Stimulated activated CD8-positive, alpha-beta memory T cell treated with anti-CD3 and anti-CD28 coated beads, Interleukin-2, amount 100 ng/mL, for 1 hour (primary cell): Measurements from ENCODE around the gene NT5DC2.
"Not testable (repeated sequence)": the region's sequence is repeated elsewhere in the genome, so short reads cannot be mapped to it uniquely, and the experiment has no call there.

ENCODE experiments used
- DNase-seq, 2 donors: peaks; one replicate each; pipeline ENCODE4 v3.0.0-alpha.2; 2020; ENCODE audit warnings: low read depth in 2 of 2

The NT5DC2 gene

DNA sequence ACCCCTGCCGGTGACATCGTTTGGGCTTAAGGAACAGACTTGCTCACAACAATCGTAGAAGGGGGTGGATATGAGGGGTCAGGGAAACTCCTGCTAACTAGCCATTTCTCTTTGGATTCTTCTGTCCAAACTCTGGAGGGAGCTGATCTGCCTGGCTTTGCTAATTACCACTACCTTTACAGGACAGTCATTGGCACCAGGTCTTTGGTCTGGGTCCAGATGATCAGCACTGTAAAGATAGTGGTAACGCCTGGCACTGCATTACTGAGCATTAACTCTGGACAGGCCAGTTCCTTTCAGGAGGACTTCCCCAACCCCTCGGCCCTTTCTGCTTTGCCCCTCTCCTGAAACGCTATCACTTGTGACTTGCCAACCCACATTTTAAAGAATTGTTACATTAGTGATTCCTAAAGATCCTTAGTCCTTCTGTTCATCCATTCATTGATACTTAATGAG is 3.5 kb upstream of the NT5DC2 start:
- DNase-seq = no peak

DNA sequence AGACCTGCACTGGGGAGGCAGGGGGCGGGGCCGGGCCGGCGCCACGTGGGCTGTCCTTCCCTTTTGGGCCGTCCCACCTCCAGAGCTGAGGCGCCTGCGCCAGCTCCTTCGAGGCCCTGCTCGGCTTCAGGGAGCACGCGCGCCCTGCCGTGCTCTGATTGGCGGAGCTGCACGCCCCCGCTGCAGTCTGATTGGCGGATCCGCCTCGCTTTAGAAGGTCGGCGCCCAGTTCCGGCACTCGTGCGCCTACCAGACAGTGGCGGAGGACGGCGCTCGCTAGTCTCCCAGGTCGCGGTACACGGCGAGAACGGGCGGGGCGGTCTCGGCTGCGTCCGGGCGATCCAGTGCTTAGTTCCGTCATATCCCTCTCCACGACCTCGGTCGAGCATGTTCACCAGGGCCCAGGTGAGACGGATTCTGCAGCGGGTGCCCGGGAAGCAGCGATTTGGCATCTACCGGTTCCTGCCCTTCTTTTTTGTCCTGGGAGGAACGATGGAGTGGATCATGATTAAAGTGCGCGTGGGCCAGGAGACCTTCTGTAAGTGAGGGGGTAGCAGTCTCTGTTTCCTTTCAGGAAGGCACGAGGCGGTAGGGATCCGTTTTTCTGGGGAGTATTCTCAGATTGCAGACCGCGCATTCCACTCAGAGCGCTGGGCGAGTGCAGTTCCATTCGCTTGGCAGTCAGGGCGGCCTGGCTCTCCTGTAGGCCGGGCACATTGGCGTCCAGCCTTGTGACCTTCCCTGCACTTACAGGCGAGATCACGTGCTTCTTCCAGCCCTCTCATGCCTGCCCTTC is 2.9 kb upstream of the NT5DC2 start, which contains the start of gene UQCC5:
TSS of gene UQCC5 (plus strand) at position 237 of the 796 bp plus-strand sequence. CDS start at position 388, 151 bp downstream.
- DNase-seq = peak; percentile 92 to 93

DNA sequence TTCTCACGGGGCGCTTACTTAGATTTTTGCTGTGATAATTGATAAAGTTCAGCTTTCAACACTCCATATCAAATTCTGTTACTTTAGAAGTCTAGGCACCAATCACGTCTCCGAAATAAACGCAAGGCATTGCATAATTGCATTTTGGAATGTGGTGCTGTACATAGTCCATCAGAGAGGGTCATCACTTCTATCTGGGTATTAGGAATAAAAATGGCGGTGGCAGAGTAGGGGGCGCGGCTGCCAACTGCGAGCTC is 2.4 kb upstream of the NT5DC2 start:
- no peak for DNase-seq

DNA sequence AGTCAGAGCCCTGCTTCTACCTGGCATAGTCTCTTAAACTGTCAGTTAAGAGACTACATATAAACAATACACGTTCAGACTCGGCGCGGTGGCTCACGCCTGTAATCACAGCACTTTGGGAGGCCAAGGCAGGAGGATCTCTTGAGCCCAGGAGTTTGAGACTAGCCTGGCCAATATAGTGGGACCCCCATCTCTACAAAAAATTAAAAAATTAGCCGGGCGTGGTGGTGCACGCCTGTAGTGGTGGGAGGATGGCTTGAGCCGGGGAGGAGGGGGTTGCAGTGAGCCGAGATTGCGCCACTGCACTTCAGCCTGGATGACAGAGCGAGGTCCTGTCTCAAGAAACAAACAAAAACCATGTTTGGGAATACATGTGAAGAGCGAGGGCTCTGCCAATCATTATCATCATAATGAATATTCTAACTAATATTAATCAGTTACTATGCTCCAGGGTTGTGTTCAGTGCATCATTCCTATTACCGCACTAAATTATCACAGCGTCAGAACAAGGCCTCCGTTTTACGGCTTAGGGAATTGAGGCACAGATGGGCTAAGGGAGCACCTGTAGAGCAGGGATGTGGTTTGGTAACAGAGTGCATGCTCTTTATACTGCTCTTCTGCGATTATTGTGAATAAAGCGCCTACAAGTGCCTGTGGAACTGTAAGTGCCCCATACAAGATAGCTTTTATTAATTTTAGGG is 1.9 kb upstream of the NT5DC2 start:
- no peak for DNase-seq

DNA sequence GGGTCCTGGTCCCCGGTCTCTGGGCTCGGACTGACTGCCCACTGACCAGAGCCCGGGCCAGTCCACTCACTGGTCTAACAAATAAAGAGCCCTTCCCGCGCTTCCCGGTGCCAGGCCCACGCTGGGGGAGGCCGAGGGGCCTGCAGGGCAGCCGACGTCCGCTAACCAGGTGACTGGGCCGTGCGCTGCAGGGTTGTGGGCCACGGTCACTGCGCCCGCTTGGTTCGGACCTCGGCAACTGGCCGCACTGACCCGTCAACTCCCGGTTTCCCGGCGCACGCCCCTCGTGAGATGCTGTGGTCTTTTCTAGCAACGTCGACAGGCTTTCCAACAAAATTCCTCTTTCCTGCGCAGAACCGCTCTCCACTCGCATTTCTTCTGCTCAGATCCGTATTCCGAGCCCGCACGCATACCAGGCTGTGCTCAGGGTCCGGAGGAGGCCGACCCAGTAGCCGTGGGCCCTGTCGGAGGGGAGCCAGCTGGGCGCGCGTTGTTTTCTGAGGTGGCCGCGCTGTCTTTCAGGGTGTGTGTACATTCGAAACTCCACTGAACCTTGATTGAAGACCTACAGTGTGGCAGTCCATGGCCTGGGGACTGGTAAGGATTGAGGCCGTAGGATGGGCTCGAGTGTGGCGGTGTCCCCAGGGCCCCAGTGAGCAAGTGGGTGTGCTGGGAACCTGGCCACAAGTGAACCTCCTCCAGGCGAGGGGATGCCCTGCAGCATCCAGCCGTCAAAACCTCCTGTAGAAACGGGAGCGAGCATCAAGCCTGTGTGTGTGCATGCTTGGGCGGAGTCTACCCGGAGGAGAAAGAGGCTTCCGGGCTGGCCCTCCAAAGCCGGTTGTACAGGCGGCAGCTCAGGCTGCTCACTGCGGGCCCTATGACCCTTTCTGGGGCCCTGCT is 875 bp upstream of the NT5DC2 start:
- DNase-seq = no peak

DNA sequence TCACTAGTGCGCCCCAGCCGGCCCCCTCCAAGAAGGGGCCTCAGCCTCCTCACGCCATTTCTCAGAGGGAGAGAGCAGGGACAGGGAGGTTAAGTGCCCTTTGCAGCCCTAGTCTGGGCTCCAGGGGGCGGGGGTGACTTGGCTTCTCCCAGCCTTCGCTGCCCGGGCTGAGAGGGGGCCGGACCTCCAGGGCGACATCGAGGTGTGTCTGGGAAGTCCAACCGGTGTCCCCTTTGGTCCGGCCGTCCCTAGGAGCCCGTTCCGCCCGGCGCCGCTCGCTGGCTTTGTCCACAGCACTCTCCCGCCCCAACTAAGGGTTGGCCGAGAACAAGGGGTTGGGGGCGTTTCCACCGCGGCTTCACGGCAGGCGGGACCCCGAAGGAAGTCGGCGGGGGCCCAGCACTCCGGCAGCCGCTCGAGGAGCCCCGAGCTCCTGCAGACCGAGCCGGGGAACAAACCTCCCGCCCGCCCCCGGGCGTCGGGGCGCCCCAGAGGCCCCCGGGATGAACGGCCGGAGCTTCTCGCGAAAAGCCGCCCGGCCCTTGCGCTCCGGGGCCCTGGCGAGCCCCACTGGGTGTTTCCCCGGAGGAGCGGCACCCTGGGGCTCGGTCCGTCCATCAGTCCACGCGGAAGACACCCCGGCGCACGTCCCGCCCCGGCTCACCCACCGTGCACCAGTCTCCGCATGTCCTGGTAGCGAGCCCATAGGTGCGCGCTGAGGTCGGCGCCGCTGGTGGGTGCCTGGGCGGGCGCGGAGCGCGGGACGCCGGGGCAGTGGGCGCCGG is 627 bp downstream of the NT5DC2 start:
- no peak for DNase-seq

DNA sequence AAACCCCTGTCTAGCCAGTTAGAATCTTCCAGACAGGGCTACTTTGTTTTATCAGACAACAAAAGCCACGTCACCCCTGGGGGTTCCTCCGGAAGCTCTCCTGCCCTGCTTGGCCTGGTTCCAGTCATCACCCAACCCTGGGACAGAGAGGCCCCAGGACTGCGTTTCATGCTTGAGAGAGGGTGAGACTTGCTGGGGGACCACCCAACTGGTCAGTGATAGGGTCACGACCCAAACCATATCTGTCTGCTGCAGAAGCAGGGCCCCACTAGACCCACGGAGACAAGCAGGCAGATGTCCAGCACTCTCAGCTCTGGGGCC is 1.2 kb downstream of the NT5DC2 start:
- DNase-seq = no peak

DNA sequence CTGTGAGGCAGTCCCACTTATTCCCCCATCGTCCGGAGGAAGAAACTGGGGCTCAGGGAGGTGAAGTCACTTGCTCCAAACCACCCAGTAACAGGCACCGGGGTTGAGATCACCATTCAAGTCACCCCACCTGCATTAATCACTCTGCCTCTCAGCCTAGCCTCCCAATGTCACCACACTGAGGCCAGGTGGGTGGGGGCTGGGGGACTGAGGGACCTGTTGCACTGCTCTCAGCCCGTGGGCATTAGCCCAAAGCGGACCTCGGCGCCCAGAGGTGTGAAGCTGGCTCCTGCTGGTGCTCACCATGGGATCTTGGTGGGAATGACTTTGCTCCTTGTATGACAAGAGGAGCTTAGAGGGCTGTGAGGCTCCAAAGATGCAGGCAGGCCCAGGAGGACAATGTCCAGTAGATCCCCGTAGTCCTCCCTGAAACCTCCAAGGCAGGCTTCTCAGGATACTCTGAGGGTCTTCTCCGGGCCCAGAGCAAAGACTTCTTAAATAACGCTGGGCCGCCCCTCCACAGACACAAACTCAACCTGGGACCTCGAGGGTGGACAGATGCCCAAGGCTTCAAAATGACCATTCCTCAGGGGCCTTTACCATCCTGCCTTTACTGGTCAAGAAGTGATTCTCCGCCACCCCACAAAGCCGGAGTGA is 1.7 kb downstream of the NT5DC2 start:
- no peak for DNase-seq

DNA sequence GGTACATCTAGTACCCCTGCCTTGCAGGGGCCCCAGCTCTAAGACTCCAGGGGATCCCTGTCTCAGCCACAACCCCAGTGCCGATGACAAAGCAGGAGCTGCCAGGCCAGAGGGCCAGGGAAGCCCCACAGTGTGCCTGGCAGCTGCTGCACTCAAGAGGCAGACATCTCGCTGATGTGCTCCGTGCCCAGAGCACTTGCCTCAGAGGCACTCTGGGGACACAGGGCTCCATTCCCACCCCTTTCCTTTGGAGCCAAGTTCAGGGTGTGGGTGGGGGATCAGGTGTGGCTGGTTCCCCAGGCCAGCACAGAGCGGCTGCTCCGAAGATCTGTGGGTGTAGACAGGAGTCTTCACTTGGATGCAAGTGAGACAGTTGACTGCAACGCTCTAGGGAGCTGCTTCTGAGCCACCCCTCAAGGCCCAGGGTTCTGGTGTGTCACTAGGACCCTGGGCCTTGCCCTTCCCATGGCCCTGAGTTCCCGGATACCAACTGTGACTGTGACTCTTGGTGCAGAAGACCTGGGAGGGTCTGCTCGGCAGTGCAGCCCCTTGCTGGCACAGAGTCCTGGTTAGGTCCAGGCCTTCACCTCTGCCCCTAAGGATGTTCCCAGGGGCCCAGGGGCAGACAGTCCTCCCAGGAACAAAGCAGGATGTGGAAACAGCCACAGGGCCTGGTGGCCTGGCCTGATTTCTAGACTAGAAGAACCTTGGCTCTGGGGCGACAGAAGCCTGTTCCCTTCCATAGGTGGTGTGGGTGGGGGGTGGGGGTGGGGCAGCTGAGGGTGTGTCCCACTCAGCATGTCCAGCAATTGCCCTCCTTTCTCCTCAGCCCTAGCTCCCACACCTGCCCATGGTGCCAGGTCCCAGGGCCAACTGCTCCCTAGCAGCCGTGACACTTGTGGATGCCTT is 2.5 kb downstream of the NT5DC2 start:
- DNase-seq = no peak

DNA sequence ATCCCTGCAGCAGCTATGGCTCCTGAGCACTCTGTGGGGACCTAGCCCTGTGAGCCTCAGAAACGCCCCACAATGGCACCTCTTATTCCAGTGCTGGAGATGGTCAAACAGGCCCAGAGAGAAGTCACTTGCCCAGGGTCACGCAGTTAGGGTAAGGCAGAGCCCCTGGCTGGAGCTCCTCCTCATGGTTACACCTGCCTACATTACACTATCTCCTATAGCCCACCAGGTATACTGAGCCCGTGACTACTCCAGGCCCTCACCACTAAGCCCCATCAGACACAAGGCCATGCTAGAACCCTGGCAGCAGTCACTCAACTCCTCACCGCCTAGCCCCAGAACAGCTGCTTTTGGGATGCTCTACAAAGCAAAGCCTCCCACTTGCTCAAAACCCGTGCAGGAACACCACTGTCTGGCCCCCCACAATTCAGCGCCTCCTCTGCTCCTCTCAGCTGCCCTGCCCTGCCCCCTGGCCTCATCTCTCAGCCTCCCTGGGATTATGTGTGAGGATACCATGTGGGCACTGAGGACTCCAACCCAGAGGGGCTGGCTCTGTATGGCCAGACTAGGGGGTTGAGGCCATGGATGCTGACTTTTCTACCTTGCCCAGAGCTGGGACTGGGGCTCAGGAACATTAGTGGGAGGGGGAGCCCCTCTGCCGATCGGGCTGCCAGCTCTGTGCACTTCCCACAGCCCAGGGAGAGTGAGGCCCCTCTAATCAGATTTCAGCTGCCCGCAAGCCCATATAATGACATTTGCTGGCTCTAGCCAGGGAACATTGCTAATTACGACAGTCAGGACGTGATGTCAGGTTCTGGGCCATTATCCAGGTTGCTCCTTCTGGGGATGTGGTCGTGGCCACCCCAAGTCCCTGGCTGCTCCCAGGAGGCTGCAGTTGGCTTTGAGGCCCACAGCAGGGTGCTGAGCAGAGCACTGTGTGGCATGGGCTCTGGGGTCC is 4.0 kb downstream of the NT5DC2 start:
- no peak for DNase-seq

DNA sequence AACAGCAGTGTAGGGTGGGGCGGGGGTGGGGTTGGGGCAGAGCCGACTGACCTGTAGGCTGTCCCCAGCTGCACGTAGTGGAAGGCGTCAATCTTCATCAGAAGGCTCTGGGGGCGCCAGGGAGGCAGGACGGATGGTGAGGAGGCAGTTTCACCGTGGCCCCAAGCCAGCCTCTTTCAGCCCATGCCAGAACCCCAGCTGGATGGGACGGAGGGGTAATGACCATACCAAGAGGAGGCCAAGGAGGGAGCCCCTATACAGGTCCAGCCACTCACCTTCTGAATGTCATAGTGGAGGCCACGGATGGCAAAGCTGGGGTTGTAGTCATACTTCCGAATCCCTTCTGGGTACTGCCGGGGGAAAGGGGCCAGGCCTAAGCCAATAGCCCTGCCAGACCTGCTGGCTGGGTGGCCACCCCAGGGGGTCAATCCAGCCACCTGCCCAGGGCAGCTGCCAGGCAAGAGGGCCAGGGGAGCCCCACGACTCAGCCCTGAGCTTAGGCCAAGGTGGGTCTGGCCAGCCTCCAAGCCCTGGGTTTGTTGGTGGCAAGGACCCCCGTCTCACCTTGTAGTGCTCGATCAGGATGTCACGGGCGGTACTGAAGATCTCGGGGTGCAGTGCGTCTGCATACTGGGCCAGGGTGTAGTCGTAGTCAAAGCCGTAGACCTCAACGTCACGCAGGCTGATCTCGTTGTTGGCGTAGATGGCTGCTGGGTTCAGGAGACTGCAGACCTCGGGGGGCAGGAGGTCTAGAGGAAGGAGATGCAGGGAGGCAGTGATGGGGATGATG is 4.9 kb downstream of the NT5DC2 start:
- no peak for DNase-seq

DNA sequence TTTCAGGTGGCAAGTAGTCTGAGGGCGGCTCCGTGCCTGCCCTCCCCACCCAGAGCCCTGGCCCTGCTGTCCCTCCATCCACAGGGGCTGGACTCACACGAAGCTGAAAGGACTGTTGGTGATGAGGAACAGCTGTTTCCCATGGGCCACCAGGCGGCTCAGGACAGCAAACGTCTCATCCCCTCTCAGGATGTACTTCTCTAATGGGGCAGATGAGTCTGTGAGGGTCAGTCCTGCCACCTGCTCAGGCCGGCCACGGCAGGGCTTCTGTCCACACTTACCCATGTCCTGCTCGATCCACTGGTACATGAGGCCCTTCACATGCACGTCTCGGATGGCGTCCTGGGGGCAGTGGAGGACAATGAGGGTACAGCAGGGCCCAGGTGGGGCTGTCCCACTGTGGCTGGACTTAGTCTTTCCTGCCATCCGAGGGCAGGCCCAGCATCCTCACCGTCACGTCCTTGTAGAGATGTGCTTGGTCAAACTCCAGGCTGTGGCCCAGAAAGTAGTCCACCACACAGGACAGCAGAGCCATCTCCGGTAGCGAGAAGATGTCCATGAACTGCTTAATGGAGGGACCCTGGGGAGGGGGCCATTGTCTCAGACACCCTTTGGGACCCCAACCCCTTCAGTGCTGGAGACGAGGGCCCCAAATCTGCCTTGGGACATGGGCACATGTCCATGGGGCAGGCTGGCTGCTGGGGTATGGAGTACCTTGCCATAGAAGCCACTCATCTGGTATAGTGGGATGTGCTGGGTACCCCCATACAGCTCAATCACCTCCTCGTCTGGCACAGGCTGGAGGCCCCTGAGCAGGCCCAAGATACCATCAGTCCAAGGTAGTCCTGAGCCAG is 5.7 kb downstream of the NT5DC2 start:
- DNase-seq = no peak

DNA sequence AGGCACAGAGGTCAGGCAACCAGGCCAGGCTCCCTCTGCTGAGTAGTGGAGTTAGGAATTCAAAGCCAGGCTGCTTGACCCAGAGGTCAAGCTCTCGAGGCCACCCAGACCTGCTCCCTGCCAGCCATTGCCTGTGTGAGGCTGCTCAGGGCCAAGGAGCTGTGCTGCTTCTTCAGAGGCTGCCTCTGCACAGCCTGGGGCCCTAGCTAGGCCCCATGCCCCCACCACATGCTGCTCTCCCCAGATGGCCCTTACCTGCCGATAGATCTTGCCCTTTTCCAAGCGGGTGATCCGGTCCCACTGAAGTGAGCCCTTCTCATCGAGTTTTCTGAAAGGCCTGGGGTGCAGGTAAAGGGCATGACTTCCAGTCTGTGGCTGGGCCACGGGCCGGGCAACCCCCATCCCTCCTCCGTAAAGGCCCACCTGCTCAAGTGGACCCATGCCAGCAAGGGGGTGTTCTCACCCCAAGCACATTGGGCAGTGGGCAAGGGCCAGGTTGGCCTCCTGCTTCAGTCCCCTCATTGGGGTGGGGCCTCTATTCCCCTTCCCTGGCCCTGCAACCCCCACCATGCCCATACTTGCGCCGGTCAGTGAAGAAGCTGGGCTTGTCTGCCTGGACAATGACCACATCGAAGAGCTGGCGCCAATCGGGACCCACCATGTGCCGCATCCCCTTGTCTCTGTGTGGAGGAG is 6.5 kb downstream of the NT5DC2 start:
- DNase-seq = no peak

DNA sequence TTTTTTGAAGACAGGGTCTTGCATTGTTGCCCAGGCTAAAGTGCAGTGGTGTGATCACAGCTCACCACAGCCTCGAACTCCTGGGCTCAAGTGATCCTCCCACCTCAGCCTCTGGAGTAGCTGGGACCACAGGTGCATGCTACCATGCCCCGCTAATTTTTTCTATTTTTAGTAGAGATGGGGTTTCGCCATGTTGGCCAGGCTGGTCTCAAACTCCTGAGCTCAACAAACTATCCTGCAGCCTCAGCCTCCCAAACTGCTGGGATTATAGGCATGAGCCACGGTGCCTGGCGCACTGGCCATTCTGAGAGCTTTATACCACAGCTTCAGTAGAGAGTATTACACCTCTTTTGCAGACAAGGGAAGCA is 7.0 kb downstream of the NT5DC2 start:
- DNase-seq = not testable (repeated sequence)

DNA sequence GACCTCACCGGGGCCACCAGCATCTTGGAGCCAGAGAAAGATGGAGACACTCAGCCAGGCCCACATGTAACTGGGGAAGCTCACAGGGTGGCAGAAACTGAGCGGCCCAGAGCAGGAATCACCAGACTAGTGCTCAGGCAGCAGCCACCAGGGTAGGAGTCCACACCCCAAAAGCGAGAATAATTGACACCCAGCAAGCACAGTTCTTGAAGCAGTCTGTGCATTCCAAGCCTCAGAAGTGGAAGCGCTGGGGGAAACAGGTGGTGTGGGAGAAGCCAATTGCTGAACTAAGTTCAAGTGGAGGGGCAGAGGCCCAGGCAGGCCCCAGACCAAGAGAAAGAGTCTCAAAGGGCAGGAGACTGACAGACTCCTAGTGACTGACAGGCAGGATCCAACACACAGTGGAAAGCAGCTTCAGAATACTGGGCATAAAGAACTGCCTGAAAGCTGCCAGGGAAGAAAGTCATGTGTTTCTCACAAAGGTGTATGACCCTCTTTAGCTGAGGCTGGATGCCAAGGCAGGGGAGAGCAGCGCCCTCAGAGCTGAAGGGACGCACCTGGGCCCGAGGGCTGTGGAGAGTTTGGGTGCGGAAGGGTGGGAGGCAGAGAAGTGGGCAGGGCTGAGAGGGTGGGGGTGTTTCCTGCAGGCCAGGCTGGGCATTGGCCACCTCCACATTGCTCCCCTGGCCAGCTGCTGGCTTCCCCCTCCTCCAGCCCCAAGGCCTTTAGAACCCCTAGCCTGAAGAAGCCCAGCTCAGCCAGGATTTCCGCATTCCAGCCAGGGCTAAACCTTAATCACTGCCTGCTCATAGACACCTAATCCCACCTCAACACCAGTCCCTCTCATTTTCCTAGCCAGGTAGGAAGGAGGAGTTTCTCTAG is 7.7 kb downstream of the NT5DC2 start:
- no peak for DNase-seq
